T follicular helper cell (primary cell): ENCODE measurements around the gene ATAT1.

Experiments
- DNase-seq: peaks from one replicate; pipeline ENCODE4 v3.0.0-alpha.2; 2020; ENCODE audit warnings: low read depth

Gene ATAT1

DNA sequence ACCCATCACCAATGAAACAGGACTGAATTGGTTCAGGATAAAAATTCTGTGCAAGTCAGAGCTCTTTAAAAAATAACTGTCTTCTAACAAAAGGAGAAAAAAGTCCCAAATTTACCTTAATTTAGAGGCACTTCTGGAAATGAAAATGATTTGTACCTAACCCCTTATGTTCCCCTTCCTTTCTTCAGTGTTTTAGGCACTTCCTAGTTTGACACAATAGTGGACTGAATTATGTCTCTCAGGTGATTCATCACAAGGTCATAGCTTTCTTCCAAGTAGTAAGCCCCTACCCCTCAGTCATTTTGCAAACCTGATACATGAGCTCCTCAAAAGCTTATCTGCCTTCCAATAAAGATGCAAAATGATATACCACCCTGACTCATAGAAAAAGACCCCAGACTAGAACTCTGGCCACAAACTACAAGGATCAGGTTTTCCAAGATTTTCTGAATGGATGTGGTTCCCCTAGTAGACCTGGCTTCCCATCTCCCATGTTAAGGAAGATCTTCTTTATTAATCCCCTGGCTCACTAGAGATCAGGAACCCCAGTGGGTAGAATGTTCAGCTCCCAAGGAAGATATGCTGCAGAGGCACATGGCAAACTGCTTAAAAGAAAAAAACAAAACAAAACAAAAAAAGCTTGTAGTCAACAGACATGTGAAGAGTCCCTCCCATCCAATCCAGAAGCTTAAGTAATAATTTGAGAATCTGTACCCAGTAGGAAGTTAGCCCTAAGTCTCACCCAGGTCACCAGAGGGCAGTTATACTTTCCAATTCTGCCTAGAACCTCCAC, 13.2 kb upstream of the ATAT1 start:
- DNase-seq, result no peak

DNA sequence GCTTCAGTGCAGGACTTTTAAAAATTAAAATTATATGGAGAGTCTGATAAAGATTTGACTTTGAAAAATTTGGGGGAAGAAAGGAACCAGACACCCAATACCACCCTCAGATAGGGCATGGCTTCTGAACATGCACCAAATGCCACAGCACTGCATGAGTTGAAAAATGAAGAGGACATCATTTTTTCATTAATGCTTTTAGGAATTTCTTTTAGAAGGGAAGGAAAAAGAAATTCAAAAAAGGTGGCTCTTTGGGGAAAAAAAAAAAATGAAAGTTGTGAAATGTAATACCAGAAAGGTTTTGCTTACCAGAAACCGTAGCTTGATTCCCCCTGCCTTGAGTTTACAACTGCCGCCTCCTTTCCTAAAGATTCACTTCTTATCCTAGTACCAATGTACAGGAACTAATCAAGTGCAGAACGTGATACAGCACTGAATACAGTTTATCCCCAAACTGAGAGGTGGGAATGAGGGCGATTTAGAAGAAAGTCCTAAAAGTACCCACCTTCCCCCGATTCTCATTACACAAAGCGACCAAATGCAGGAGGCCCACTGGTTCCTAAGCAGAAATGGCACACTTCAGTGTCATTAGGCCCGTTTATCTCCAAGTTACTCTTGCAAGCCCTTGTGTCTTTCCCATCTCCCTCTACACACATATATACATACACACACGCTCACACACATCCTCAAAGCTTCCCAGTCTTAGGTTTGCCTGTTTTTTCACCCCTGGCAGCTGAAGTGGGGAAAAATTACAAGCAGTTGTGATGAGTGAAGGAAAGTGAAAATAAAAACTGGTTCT, 12.4 kb upstream of the ATAT1 start:
- no peak for DNase-seq

DNA sequence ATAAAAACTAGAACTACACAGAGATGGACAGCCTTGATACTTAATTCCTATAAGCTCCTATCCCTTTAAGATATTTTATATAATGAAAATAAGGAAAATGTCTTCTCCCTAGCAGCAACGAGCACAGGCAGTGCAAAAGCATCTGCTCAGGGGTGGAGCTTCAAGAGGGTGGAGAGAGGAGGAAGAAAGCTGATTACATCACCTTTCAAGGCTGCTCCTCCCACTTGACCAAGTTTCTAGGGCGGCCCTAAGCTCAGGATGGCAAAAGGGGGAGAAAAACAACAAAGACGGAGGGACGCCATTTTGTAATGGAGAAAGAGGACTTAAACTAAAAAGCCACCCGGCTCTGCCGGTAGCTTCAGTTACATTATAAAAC, 11.8 kb upstream of the ATAT1 start:
- peak; percentile 82 for DNase-seq

DNA sequence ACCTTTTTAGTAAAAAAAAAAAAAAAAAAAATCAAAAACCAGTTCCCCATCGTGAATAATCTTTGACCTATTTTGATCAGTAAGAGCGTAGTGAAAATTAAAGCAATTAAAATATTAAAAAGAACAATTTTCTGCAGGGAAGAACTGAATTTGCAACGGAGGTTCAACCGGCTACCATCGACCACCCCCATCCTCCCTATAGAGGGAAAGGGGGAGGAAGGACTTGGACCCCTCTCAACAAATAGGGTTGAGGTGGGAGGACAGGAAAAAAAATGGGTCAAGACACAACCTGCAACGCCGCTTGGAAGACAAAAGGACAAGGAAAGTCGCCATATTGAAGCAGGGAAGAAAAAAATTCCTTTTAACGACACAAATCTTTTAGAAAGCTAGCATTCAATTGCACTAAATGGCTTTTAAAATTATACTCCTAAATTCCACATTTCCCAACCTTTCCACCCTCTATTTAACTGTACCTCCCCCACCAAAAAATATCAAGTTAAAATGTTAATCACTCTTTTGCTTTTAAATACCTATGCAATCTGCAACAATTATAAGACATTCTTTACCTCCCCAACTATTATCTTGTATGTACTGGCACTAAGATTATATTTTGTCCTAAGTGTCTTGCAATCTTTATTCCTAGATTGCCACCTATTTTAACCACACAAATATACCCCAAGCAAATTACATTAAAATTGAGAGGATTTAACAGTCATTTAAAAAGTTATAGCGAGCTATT, 11.3 kb upstream of the ATAT1 start:
- DNase-seq, result no peak

DNA sequence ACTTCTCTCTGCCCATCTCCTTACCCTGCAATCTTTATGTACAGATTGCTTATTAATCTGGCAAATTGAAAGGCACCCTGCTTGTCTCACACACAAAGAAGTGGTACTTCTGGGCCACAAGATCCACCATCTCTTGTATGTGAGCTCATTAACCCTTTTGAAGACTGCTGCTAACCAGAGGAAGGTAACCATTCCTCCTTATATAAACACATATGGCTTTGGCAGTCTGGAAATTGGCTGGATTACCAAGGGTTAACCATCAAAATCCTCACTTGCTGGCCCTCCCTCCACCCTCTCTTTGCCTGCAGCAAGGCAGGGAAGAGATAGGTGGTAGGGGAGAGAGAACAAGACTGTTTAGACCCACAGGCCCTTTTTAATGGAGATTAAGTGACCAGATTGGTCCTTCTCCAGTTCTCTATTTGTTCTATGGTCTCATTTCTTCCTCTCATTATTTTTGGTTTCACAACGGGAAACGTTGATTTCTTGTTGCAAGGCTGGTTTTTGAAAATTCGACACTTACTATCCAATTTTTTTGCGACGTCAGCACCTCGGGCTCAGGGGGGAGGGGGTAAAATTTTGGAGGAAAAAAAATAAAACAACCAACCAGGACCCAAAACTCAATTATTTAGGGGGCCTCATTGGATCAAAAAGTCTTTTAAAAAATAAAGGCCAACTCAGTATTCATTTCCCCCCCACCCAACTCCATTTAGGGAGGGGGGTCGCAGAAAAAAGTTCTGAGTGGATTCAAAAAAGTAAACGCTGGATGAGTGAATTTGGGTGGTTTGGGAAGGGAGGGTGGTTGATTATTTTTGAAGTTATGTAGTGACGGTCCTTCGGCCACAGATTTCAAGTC, 10.5 kb upstream of the ATAT1 start:
- peak; percentile 27 for DNase-seq

DNA sequence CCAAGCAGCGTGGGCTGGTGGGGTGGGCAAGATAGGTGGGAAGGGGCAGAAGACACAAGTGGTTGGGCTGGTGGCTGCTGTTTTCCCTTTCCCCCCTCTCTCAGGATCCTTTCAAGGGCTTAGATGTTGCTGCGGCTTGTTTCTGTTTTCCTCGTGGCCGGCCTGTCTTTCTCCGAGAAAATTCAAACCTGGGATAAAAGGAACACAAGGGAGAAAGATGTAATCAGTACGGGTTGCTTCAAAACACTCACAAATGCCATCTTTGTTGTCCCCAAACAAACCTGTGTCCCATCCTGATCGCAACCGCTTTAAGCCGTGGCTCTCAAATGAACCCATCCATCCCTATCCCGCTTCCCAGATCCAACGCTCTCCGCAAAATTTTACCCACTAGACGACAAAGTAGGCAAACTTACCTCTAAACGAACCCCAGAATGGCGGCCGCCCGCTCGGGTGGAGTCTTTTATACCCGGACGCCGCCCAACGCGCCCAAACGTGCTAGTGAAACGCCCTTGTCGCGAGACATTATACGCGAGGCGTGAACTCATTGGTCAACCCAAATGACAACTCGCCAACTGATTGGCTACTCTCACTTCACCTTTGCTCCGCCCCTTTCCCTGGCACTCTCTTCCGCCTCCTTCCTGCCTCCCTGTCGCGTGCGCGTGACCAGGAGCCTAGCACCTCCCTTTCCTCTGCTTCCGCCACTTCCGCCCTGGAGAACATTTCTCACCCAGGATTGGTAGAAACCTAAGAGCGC, 9.7 kb upstream of the ATAT1 start, which contains the start of gene PPP1R10:
PPP1R10 (minus strand) TSS at position 433 of the 754 bp plus-strand sequence. CDS start 7,299 bp downstream, outside the sequence.
- peak; percentile 99 for DNase-seq

DNA sequence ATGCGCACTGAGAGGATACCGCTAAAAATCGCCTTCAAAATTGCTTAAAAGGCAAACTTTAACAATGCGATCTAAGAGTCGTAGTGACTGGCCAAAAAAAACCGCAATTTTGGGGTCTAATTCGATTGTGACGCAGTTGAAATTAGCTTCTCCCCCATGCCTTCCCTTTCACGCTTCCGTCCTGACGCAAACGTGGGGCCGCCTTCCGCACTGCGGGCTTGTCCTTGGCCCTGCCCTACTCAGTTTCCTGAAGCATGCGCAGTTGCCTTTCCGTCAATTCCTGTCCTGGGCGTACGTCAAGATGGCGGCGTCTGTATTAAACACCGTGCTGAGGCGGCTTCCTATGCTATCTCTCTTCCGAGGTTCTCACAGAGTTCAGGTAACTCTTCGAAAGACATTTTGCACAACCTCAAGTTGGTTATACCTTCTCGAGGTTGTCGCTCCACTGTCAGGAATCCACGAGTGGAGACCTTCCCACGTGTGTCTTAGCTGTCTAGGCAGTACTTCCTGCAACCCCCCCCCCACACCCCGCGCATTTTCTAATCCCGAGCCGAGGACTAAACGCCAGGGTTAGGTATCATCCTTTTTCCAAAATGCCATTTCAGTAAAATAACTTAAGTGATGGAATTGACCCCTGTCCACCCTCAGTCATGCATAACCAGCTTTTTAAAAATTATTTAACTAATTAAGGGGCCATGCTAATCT, 9.0 kb upstream of the ATAT1 start, which contains the start of gene MRPS18B:
MRPS18B (plus strand) TSS at position 276 of the 705 bp plus-strand sequence; CDS start at position 302, 26 bp downstream.
- DNase-seq, result peak; percentile 98

DNA sequence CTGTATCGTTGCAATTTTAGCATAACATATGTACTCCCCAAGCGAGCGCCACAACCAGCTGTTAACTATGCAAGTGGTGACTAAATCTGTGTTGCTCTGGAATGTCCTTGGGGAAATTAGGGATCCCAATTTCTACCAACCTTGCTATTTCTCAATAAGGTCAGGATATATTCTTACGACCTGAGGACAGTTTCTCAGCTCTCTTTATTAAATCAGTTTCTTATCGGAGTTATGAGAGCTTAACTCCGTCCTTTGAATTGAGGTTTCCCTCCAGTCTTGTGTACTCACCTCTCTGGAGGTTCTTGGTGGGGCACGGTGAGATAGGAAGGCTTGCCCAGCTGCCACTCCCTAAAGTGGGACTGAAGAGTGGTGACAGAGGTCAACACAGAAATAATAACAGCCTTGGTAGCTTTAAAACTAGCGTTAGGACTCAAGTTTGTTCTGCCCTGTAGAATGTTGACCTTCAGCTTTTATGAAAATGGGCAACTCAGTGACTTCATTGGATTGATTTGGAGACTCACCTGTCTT, 8.3 kb upstream of the ATAT1 start:
- DNase-seq, result no peak

DNA sequence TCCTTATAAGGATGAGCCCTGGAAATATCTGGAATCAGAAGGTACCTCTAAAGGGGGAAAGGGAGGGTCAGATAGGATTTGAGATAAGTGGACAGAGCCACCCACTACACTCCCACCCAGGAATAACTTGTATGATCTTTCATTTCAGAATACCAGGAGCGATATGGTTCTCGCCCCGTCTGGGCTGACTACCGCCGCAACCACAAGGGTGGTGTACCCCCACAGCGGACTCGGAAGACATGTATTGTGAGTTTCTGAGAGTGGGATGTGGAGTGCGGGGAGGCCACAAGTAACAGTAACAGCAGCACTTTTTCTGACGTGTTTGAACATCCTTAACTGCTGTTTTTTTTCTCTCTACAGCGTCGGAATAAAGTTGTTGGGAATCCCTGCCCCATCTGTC, 7.1 kb upstream of the ATAT1 start:
- no peak for DNase-seq

DNA sequence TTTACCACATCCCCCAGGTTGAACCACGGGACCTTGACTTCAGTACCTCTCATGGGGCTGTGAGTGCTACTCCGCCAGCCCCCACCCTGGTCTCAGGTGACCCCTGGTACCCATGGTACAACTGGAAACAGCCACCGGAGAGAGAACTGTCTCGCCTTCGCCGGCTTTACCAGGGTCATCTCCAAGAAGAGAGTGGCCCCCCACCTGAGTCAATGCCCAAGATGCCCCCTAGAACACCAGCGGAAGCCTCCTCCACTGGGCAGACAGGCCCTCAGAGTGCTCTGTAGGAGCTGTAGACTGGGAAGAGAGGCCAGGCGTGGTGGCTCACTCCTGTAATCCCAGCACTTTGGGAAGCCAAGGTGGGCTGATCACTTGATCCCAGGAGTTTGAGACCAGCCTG, 1.2 kb upstream of the ATAT1 start:
- DNase-seq, result no peak

DNA sequence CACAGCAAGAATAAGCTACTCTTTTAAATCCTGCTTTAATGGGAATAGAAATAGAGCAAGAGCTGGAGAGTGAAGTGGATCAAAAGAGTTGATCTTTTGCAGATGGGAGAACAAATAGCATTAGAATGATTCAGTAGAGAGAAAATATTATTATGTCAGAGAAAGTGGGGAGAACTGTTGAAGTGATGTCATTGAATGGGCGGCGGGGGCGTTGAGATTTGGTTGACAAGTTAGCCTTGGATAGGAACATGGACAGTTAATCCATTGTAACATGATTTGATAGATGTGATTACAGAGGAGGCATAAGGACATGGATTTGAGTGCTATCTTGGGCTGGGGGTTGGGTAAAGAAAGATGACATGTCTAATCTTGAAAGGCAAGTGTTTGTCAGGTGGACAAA, 9.2 kb downstream of the ATAT1 start:
- DNase-seq, result no peak

DNA sequence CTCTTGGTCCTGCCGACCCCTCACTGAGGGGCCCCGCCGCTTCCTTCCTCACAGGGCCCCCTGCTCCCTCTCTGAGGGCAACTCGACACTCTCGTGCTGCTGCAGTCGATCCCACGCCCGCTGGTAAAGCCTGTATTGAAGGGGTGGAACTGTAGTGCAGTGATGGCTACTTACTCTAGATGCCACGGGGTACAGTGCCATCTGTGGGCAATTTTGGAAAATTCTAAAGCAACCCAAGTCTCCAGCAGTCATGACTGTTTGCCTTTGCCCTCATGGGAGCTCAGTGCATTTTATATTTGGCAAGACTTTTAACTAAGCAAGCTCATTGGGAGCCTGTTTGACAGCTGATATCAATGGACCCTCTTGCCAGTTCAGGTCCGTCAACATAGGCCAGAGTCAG, 13.8 kb downstream of the ATAT1 start:
- DNase-seq, result no peak

DNA sequence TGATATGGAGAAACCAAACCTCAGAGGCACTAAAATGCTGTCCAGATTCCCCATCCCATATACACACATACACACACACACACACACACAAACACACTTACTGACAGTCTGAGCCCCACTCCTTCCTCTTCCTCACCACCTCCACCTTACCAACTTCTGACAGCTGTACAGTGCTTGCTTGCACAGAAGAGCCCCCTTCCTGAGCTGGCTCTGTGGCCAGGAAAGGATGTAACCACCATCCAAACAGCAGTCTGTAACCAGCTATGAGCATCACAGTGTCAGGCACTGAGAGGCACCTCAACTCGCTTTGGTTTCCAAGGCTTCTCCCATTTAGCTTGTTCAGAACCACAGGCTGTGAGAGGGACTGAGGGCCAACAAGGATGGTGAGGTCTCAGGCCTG, 14.4 kb downstream of the ATAT1 start:
- no peak for DNase-seq

DNA sequence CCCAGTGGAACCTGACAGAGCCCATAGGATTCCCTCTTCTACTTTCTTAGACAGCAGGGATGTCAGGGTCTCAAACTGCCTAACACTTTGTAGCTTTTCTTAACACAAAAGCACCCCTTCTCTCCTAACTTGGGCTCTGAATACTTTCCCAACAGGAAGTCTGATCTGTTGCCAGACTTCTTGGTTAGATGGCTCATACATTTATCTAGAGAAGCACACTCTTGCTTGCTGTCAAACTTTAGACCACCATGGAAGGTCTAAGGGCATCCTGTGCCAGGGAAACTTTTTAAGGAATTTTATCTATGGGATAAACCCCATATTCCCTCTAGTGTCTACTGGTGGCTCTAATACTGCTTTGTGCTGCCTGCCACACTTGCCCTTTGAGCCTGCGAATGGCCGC, 17.0 kb downstream of the ATAT1 start:
- no peak for DNase-seq

DNA sequence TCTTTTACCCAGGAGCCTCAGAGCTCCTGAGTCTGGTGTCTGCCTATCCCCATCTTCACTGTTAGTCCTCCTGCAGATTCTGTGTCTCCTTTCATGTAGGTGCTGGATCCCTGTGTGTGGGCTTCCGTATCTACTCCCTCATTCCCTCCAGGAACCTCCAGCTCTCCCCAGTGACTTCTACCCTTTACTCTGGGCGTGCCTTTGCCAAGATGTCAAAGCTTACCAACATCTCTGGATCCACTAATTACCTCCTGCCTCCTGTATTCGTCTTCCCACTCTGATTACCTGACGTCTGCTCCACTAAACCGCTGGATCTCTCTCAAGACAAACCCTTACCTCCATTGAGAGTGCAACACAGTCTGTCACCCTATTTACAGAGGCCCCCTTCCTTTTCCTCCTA, 18.1 kb downstream of the ATAT1 start:
- no peak for DNase-seq

DNA sequence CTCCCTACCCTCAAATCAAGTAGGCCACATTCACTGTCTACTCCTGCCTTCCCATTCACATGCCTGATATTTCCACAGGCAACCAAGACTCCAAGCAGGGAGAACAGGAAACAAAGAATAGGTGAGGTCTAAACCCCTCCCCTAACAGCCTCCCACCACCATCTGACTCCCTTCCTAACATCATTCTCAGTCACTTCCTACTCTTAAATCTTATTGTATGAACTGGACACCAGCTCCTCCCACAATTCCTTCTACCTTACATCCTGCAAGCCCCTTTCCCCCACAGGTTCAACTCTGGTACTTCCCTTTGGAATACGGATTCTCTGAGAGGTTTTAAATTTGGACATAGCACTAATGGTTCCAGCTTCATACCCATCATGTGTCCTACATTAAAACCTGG, 19.3 kb downstream of the ATAT1 start:
- DNase-seq, result no peak

DNA sequence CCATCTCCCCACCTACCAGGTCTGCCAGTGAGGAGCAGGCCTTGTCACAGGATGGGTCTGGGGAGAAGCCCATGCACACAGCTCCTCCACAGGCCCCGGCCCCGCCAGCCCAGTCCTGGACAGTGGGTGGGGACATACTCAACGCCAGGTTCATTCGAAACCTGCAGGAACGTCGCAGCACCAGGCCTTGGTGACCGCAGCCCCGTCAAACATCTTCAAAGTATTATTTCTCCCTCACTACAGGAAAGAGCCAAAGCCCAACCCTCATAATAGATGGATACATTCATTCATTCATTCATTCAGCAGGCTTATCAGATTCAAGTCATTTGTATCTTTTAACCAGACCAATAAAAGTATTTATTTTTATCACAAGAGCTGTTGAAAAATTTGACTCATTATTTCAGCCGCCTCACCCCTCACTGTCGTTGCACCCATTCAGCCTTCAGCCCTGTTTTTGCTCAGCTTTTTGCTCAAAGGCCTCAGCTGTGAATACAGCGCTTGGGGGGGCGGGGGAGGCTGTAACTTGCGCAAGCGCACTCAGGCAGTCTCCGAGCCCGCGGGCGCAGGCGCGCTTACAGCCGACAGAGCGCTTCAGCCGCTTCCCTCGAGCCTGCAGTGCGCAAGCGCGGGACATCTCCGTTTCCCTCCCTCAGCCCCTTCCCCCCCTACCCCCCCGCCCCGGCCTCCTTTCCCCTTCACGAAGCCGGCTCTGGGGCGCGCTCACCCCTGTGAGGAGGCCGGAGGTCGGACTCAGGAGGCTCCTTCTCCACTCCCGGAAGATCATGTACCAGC, 20.0 kb downstream of the ATAT1 start, which contains the start of gene C6orf136:
C6orf136 (plus strand) TSS at position 684 of the 792 bp plus-strand sequence; CDS start at position 783, 99 bp downstream.
- DNase-seq, result peak; percentile 89

DNA sequence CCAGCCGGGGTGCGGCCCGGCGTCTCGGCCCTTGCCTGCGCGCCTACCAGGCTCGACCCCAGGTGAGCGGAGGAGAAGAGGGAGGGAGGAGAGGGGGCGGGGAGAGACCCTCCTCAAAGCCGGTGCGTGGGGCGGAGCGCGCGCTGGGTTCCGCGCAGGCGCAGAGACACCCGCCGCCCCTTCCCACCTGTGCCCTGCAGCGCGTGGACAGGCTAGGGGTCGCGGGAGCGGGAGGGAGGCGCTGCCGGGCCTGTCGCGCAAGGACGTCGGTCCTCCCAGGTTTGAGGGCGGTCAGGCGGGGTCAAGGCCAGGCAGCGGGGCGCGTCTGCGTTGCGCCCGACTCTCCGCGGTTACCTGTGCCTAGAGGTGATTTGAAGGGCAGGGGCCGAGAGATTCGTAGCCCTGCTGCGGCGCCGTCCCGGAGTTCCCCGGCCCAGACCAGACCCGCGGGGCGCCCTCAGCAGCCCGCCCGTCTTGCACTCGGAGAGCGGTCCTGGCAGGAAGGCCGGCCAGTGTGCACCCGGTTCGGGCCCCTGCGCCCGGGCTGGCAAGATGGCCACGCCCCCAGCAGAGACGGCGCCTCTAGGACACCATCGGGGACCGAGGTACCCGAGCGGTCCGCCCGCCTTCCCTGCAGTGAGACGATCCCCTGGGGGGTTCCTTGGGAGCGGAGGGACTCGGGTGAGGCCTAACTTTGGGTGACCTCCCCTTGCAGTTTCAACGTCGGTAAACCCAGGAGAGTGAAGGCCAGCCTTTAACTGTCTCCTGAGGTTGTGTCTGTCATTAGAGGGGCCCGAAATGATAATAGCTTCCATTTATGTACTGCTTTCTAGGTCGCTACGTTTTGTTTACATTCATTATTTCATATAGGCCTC, 20.8 kb downstream of the ATAT1 start:
- DNase-seq, result peak; percentile 53
